ENCODE results near the gene KLHDC3. TPM values are rescaled to one million over a fixed set of nuclear protein-coding genes. Genes with fewer than 3 reads are reported as not detected.

The KLHDC3 gene
- total RNA-seq, 1 experiment from 2014 or later = 35.6 TPM

DNA sequence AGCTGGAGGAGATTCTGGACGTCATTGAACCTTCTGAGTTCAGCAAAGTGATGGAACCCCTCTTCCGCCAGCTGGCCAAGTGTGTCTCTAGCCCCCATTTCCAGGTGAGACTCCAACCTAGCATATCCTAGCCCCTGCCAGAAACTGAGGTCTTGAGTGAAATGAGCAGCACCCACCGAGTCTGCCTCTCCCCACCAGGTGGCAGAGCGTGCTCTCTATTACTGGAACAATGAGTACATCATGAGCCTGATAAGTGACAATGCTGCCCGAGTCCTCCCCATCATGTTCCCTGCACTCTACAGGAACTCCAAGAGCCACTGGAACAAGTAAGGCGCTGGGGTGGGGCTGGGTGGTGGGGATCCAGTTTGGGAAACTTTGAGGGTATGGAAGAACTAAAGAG, 4.9 kb upstream of the KLHDC3 start:
- peak; percentile 29 for DNase-seq (ENCODE audit: unreplicated experiment)
- no TSS peak for BruUV-seq (replicated peaks)
- Mint-ChIP-seq H3K27ac (ENCODE audit: low read depth, unreplicated experiment) (no peak overlapping the region), H3K4me3 (ENCODE audit: unreplicated experiment) (no peak overlapping the region), H3K4me1 (ENCODE audit: insufficient read depth, unreplicated experiment) (peaks cover 23% of the 10 kb centered on the region), H3K9me3 (ENCODE audit: unreplicated experiment) (no peaks in the 10 kb centered on the region), H3K36me3 (ENCODE audit: insufficient read depth, unreplicated experiment) (peaks cover 35% of the 10 kb centered on the region), H3K27me3 (ENCODE audit: insufficient read depth, unreplicated experiment) (no peaks in the 10 kb centered on the region)
- intact Hi-C loops (cut with micrococcal nuclease) = no loop called here
- TF ChIP-seq, protein P1, sequence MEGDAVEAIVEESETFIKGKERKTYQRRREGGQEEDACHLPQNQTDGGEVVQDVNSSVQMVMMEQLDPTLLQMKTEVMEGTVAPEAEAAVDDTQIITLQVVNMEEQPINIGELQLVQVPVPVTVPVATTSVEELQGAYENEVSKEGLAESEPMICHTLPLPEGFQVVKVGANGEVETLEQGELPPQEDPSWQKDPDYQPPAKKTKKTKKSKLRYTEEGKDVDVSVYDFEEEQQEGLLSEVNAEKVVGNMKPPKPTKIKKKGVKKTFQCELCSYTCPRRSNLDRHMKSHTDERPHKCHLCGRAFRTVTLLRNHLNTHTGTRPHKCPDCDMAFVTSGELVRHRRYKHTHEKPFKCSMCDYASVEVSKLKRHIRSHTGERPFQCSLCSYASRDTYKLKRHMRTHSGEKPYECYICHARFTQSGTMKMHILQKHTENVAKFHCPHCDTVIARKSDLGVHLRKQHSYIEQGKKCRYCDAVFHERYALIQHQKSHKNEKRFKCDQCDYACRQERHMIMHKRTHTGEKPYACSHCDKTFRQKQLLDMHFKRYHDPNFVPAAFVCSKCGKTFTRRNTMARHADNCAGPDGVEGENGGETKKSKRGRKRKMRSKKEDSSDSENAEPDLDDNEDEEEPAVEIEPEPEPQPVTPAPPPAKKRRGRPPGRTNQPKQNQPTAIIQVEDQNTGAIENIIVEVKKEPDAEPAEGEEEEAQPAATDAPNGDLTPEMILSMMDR (IDR thresholded peaks at IDR 0.05; ENCODE audit: unreplicated experiment) = peak; percentile 16
- CTCF ChIA-PET = interaction anchor here (0.7 kb wide), 1 partner anchor 173 kb away, joined by 3 read pairs; no protein-coding TSS in a partner anchor
- POLR2A ChIA-PET = interaction anchor here (1.0 to 1.7 kb wide), 3 partner anchors 10 to 87 kb away, joined by 4 to 10 read pairs (median 4); partner anchors contain the start of genes KLC4 and MRPL2

DNA sequence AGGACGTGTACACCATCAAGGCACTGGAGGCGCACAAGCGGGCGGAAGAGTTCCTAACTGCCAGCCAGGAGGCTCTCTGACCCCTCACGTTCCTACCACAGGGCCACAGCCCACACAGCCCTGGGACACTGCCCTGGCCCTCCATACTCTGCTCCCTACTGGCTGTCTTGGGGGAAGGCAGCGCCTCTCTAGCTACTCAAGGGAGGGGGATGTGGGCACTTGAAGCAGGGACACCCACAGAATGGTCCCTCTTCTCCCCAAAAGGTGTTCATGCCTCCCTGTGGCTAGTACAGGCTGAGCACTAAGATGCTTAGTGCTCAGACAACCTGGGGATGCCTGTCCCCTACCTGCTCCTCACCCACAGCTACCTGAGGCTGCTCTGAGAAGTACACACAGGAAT, 2.8 kb upstream of the KLHDC3 start:
- intact Hi-C loops (cut with micrococcal nuclease) = loop anchor here (5.0 kb wide), 1 partner anchor 41 kb away; the partner anchor contains the start of gene CUL7
- no peak for DNase-seq (ENCODE audit: unreplicated experiment)
- Mint-ChIP-seq H3K36me3 (ENCODE audit: insufficient read depth, unreplicated experiment) (peaks cover 38% of the 10 kb centered on the region), H3K4me1 (ENCODE audit: insufficient read depth, unreplicated experiment) (peaks cover 31% of the 10 kb centered on the region), H3K9me3 (ENCODE audit: unreplicated experiment) (no peaks in the 10 kb centered on the region), H3K27ac (ENCODE audit: low read depth, unreplicated experiment) (peak overlapping the region; percentile 99), H3K4me3 (ENCODE audit: unreplicated experiment) (no peak overlapping the region), H3K27me3 (ENCODE audit: insufficient read depth, unreplicated experiment) (no peaks in the 10 kb centered on the region)
- TF ChIP-seq, protein P1 (IDR thresholded peaks at IDR 0.05; ENCODE audit: unreplicated experiment) = no peak
- BruUV-seq (replicated peaks) = no TSS peak
- CTCF ChIA-PET = interaction anchor here (0.7 to 1.9 kb wide), 3 partner anchors 24 to 110 kb away, joined by 4 to 7 read pairs (median 6); no protein-coding TSS in a partner anchor
- POLR2A ChIA-PET = interaction anchor here (1.3 to 5.5 kb wide), 5 partner anchors 11 to 82 kb away, joined by 3 to 23 read pairs (median 4); partner anchors contain the start of genes CNPY3, PEX6, PPP2R5D and RRP36

DNA sequence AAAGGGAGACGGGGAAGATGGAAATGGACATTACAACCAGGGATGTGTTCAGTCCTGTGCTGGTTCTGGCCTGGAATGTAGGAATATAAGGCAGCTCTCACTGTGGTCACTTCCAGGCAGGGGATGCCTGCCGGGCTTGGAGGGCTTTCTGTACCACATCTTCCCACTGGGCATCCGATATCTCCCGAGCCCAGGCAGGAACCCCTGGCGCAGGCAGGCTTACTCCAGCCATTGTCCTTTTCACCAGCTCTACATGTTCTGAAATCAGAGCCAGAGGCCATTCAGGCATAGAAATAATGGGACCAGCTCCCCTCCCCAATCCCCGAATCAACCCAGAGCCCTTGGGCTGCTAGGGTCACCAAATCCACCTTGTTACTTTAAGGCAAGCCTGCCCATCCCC, 1.7 kb upstream of the KLHDC3 start:
- peaks cover 27% of the 10 kb centered on the region for H3K36me3 Mint-ChIP-seq (ENCODE audit: insufficient read depth, unreplicated experiment)
- CTCF ChIA-PET = interaction anchor here (1.0 to 2.6 kb wide), 2 partner anchors 112 to 131 kb away, joined by 3 to 12 read pairs; no protein-coding TSS in a partner anchor

More for the DNA sequence above, 1.7 kb upstream of the KLHDC3 start:
- Mint-ChIP-seq H3K4me3 (ENCODE audit: unreplicated experiment) (peak overlapping the region; percentile 99), H3K27me3 (ENCODE audit: insufficient read depth, unreplicated experiment) (no peaks in the 10 kb centered on the region), H3K27ac (ENCODE audit: low read depth, unreplicated experiment) (peak overlapping the region; percentile 99), H3K9me3 (ENCODE audit: unreplicated experiment) (no peaks in the 10 kb centered on the region), H3K4me1 (ENCODE audit: insufficient read depth, unreplicated experiment) (peaks cover 32% of the 10 kb centered on the region)
- BruUV-seq (replicated peaks) = TSS peak; percentile 93
- DNase-seq (ENCODE audit: unreplicated experiment) = no peak
- intact Hi-C loops (cut with micrococcal nuclease) = loop anchor here (5.0 kb wide), 1 partner anchor 40 kb away; the partner anchor contains the start of gene CUL7
- POLR2A ChIA-PET = interaction anchor here (0.5 to 5.5 kb wide), 11 partner anchors 9 to 122 kb away, joined by 3 to 53 read pairs (median 30); partner anchors contain the start of genes CNPY3, CUL7, KLC4 and MRPL2
- TF ChIP-seq, protein P1 (IDR thresholded peaks at IDR 0.05; ENCODE audit: unreplicated experiment) = no peak

All from MCF 10A (cell line).